ENCODE results near the gene SIRT4. TPM values are rescaled to one million over a fixed set of nuclear protein-coding genes. Genes with fewer than 3 reads are reported as not detected.
A peak's percentile ranks its signal among the peaks of the same experiment; 100 is the strongest.

Gene SIRT4
- total RNA-seq, 6 experiments from 2014 or later = 0.56 to 4.1 (median 3.0) TPM

- Histone ChIP-seq H3K4me3 (no peak overlapping the region), H3K27me3 (no peaks in the 10 kb centered on the region), H3K4me1 (no peaks in the 10 kb centered on the region), H3K27ac (no peak overlapping the region), H3K36me3 (no peaks in the 10 kb centered on the region), H3K9me3 (no peaks in the 10 kb centered on the region)
- ATAC-seq (no peak), DNase-seq (peak in 1 of 3 donors; percentile 40)
- intact Hi-C loops (cut with DNase I) = loop anchor here in 1 of 2 donors (5.0 kb wide), 1 partner anchor 74 kb away; no protein-coding TSS in a partner anchor
- WGBS (ENCODE audit: insufficient coverage, low coverage, low lambda C conversion rate, missing lambda C conversion rate) = 27% methylated on average over 6 of the region's 19 CpGs
- TF ChIP-seq POLR2A (IDR thresholded peaks at IDR 0.05) (no peak), CTCF (IDR thresholded peaks at IDR 0.05) (no peak)
Measured at GRCh38 chr12:120358412-120359100, 56.4 kb downstream of the SIRT4 start.

GRCh38 chr12:120359128-120359527 lies 57.0 kb downstream of the SIRT4 start:
- intact Hi-C loops (cut with DNase I) = loop anchor here in 1 of 2 donors (5.0 kb wide), 1 partner anchor 73 kb away; no protein-coding TSS in a partner anchor
- no CpG with 5 or more reads among the region's 1 CpG for WGBS (ENCODE audit: insufficient coverage, low coverage, low lambda C conversion rate, missing lambda C conversion rate)
- Histone ChIP-seq H3K27me3 (no peaks in the 10 kb centered on the region), H3K27ac (no peak overlapping the region), H3K36me3 (no peaks in the 10 kb centered on the region), H3K4me1 (no peaks in the 10 kb centered on the region), H3K9me3 (no peaks in the 10 kb centered on the region), H3K4me3 (no peak overlapping the region)
- no peak for ATAC-seq
- DNase-seq = no peak
- no peak for TF ChIP-seq POLR2A (IDR thresholded peaks at IDR 0.05)
- no peak for TF ChIP-seq CTCF (IDR thresholded peaks at IDR 0.05)

- Histone ChIP-seq H3K27me3 (no peaks in the 10 kb centered on the region), H3K9me3 (no peaks in the 10 kb centered on the region), H3K4me1 (peaks cover 0 to 8% (median 0%) of the 10 kb centered on the region in 4 donors), H3K27ac (no peak overlapping the region), H3K4me3 (no peak overlapping the region), H3K36me3 (no peaks in the 10 kb centered on the region)
- intact Hi-C loops (cut with DNase I) = loop anchor here in 1 of 2 donors (10.0 kb wide), 1 partner anchor 63 kb away; no protein-coding TSS in a partner anchor
- ATAC-seq (no peak), DNase-seq (no peak)
- TF ChIP-seq POLR2A (IDR thresholded peaks at IDR 0.05) (no peak), CTCF (IDR thresholded peaks at IDR 0.05) (no peak)
- no CpG with 5 or more reads among the region's 56 CpGs for WGBS (ENCODE audit: insufficient coverage, low coverage, low lambda C conversion rate, missing lambda C conversion rate)
Measured at GRCh38 chr12:120361506-120362208, 59.5 kb downstream of the SIRT4 start.

Small RNA genes within 50 kb of the gene (small RNA-seq; reads per million reads assigned to genes)
- gene RNU4-1 (3,717 to 4,065 reads per million in 2 experiments), gene RNU4-2 (838 to 943 reads per million in 2 experiments), gene RNU6-1088P (0 reads per million in 2 experiments)

Other genes starting within 250 kb of the SIRT4 start
- gene RAB35, start 185.6 kb upstream of the SIRT4 start, total RNA-seq = 10 to 100 TPM; 11.7 to 22.1 (median 14.7) TPM
- gene GCN1, start 107.6 kb upstream of the SIRT4 start, total RNA-seq = 10 to 100 TPM; 29.9 to 62.8 (median 39.4) TPM
- gene RPLP0, start 101.2 kb upstream of the SIRT4 start, total RNA-seq = 1,000 to 10,000 TPM in 2 of 6 experiments, 100 to 1,000 TPM in 4; 549 to 1,070 (median 665) TPM
- 10 to 100 TPM; 15.1 to 32.6 (median 24.1) TPM for gene PXN, start 36.6 kb upstream of the SIRT4 start, total RNA-seq
- gene RNU4-2, start 10.4 kb upstream of the SIRT4 start, total RNA-seq = 1,000 to 10,000 TPM in 4 of 6 experiments, under 1 TPM in 2; under 0.01 to 8,070 (median 3,211) TPM
- gene RNU4-1, start 9.1 kb upstream of the SIRT4 start, total RNA-seq = 1,000 to 10,000 TPM in 4 of 6 experiments, under 1 TPM in 1, not detected in 1; under 0.01 to 2,710 (median 2,128) TPM
- not detected for gene PLA2G1B, start 25.5 kb downstream of the SIRT4 start, total RNA-seq
- 1 to 10 TPM in 1 of 6 experiments, under 1 TPM in 1, not detected in 4; 0.06 to 1.6 TPM for gene MSI1, start 66.8 kb downstream of the SIRT4 start, total RNA-seq
- gene COX6A1, start 135.8 kb downstream of the SIRT4 start, total RNA-seq = 100 to 1,000 TPM; 229 to 625 (median 292) TPM
- 10 to 100 TPM; 13.3 to 28.7 (median 17.0) TPM for gene TRIAP1, start 144.1 kb downstream of the SIRT4 start, total RNA-seq
- 10 to 100 TPM; 13.4 to 23.8 (median 15.9) TPM for gene GATC, start 144.1 kb downstream of the SIRT4 start, total RNA-seq
- 10 to 100 TPM; 36.4 to 63.3 (median 60.2) TPM for gene SRSF9, start 167.4 kb downstream of the SIRT4 start, total RNA-seq
- gene DYNLL1, start 193.8 kb downstream of the SIRT4 start, total RNA-seq = 100 to 1,000 TPM in 5 of 6 experiments, 10 to 100 TPM in 1; 85.0 to 189 (median 164) TPM
- gene COQ5, start 226.8 kb downstream of the SIRT4 start, total RNA-seq = 10 to 100 TPM; 21.6 to 37.9 (median 31.0) TPM
- gene RNF10, start 232.0 kb downstream of the SIRT4 start, total RNA-seq = 100 to 1,000 TPM in 2 of 6 experiments, 10 to 100 TPM in 4; 70.8 to 111 (median 90.2) TPM